NK-92 (cell line): ENCODE measurements around the gene HCN4.
"Not testable (repeated sequence)": the region's sequence is repeated elsewhere in the genome, so short reads cannot be mapped to it uniquely, and the experiment has no call there.

Source experiments
- DNase-seq: peaks from one replicate; lab custom pipeline; 2025; ENCODE audit not compliant: unreplicated experiment; lab: John Stamatoyannopoulos, UW

The HCN4 gene

DNA sequence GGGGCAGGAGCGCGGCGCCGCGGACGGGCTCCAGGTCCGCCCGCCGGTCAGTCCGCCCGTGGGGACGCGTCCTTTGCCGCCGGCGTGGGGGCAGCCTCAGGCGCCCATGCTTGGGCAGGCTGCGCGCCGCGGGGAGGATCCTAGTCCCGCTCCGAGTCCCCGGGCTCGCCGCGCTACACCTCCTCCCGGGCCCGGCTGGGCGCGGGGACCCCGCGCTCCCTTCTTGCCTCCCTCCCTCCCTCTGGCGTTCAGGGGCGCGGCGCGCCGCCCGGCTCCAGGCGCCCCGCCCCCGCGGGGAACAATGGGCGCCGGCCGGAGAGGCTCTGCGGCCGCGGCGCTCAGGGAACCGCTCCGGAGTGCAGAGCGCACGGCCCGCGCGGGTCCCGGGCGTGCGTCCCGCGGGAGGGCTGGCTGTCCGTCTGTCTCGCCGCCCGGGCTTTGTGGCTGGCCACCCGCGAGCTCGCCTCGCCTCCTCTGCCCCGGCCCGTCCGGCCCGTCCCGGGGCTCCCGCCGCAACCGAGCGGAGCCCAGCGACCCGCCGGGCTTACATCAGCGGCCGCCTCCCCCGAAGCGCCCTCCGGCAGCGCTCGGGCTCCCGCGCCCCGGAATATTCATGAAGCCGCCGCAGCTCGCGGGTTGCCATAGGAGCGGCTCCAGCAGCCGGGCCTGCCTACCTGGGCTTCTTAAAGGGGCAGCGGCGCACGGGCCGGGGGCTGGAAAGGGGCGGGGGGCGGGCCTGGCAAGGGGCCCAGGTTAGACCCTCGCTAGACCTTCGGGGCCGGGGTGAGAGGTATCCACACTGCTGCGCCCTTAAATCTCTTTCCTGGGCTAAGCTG lies at the start of gene HCN4:
Gene HCN4 (minus strand): TSS at position 658 of the 836 bp plus-strand sequence. CDS start 688 bp downstream, outside the sequence.
- DNase-seq, result no peak

- no peak for DNase-seq
Observed at GRCh38 chr15:73414876-73415275, 46.1 kb upstream of the HCN4 start.

DNA sequence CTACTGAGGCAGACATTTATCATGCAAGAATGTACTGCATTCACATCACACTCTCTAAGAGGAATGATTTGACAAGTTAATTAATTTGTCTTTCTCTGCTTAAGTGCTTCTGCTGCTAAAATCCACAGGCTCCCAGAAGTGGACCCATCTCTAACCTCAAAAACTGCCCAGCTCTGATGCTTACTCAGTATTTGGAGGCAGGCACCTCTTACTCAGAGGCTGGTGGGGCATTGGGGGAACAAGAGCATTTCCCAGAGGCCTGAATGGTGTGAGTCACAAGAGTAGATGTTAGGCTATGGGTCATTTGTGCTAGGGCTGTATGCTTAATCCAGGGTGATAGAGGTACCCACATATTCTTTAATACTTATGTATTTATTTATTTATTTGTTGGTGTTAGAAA lies 34.4 kb upstream of the HCN4 start:
- no peak for DNase-seq

DNA sequence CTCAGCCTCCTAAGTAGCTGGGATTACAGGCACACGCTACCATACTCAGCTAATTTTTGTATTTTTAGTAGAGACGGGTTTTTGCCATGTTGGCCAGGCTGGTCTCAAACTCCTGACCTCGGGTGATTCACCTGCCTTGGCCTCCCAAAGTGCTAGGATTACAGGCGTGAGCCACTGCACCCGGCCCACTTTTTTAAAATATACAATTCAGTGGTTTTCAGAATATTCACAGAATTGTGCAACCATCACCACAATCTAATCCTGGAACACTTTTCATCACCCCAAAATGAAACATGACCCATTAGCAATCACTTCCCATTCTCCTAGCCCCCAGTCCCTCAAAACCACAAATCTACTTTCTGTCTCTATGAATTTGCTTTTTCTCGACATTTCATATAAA lies 31.5 kb upstream of the HCN4 start:
- not testable (repeated sequence) for DNase-seq

GRCh38 chr15:73398861-73399260 lies 30.1 kb upstream of the HCN4 start:
- DNase-seq, result no peak

DNA sequence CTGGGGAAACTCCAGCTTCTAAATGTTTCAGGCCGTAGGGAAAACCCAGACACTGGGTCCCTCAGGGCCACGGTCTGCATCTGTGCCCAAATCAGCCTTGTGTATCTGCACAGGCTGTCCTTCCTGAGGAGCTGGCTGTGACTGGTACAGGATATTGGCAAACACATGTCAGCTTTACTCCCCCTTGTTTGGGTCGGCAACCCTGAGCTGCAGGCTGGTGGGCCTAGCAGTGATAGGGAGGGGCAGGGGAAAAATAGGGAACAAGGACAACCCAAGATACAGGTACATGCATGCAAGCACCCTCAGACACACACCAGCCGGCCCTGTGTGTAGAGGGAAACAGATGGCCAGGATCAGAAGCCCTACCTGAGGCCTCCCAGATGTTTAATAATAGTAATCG lies 28.7 kb upstream of the HCN4 start:
- DNase-seq, result no peak

- no peak for DNase-seq
Observed at GRCh38 chr15:73395671-73396070, 26.9 kb upstream of the HCN4 start.

DNA sequence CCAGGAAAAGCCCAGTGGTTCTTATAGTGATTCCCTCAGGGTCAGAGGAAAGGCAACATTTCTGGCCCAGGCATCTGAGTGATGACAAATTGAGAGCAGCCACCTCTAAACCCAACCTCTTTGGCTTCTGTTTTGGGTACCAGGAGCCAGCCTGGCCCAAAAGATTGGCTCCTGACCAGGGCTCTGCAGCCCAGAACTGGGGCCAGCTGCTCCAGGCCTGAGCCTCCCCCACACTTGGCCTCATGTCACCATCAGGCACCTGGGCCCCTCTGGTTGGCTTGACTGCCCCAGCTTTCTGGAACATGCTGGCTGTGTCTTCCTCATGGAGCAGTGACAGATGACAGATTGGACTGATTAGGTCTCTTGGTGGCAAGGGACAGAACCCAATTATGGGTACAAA lies 26.0 kb upstream of the HCN4 start:
- no peak for DNase-seq

DNA sequence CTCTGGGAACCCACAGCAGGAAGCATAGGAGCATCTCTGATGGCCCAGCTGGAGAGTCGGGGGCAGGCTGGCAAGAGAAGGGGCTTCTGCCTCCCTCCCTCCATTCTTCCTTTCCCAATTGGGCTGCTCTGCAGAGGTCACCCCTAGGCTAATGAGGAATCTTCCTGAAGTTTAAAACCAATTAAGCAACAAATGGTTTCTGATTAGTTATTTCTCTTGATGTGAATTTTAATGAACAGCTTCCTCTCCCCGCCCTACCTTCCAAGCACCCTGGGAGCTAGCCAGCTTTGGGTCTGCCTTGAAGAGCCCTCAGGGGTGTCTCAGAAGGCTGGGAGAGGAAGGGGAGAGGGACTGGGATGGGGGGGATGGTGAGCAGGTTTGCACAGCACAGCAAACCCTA lies 24.6 kb upstream of the HCN4 start:
- no peak for DNase-seq

GRCh38 chr15:73392025-73392424 lies 23.3 kb upstream of the HCN4 start:
- DNase-seq, result no peak

DNA sequence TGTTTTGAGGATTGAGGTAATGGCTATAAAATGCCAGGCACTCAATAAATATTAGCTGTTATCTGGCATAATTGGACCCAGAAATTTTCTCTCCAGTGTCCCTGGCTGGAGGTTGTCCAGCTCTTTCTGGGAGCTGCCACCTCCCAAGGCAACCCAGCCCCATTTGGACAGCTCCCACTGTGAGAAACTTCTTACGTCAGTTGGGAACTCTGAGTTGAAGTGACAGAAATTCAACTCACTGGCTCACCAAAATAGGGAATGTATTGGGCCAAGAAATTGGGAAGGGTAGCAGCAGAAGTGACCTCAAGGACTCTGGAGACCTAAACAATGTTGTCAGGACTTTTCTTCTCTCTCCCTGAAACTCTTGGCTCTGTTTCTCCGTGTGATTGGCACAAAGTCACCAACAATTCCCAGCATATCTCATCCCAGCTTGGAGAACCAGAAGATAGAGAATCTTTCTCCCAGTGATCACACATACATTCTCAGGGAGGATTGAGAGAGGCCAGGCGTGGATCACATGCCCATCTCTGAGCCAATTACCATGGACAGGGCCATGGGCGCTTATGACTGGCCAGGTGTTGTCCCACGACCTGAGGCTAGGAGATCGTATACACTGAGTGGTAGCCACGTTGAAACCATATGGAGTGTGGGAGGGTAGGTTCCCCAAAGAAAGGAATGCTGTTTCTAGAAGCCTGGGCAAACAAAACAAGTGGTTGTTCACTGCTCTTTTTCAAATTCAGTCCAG lies 22.5 kb upstream of the HCN4 start:
- DNase-seq, result no peak

- DNase-seq, result no peak
Observed at GRCh38 chr15:73389971-73390544, 21.3 kb upstream of the HCN4 start.

- DNase-seq, result no peak
Observed at GRCh38 chr15:73389539-73389938, 20.8 kb upstream of the HCN4 start.

GRCh38 chr15:73388256-73388781 lies 19.6 kb upstream of the HCN4 start:
- DNase-seq, result no peak

DNA sequence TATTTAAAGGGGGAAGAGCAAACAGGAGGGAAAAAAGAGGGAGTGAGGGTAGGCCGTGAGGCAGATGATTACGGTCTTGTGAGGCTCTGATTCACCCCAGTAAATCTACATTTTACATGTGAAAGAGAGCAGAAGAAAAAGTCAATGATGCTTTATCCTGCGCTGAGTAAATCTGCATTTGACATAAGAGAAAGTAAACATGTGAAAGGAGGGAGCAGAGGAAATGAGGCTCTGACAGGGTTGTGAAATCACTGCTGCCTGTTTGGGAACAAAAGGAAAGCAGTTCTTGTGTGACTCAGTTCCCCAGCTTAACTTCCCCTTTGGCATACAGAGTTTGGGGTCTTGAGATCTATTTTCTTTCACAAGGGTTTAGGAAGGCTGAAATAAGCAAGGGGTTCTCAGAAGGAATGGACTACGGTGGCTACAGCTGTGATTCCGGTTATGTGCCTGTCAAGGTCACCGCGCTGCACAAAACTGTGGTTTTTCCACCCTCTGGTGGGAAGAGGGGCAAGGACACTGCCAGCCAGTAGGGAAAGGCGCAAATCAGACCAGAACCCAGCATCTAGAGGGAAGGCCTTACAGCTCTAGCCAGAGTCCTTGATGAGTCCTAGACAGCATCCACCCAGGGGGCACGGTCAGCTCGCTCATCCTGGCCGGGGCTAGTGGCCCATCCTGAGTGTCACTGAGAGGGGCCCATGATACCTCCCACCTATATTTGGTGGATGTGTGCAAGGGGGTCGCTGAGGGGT lies 18.9 kb upstream of the HCN4 start:
- DNase-seq, result no peak

DNA sequence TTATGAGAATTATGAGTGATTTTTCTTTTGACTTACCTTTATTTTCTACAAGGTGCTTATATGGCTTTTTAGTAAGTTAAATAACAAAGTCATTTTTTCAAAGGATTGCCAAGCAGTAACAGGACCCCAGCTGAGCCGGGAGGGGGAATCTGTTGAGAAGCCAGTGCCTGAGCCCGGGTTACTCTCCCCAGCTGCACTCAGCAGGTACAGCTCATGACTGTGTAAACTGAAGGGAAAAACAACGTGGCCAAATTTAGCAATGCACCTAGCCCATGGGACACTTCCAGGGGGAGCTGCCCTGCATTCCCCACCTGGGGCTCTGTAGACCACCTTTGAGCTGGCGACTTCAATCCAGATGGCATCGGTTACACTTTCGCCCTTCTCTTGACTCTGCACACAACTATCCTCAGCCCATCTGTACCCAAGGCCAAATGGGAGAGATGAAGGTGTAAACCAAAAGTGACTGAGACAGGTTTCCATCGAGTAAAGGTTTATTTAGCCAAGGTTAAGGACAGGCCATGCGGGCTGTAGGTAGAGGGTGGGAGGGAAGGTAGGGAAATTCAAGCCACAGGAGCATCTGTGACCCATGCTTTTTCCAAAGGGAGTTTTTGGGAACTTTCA lies 18.2 kb upstream of the HCN4 start:
- no peak for DNase-seq

DNA sequence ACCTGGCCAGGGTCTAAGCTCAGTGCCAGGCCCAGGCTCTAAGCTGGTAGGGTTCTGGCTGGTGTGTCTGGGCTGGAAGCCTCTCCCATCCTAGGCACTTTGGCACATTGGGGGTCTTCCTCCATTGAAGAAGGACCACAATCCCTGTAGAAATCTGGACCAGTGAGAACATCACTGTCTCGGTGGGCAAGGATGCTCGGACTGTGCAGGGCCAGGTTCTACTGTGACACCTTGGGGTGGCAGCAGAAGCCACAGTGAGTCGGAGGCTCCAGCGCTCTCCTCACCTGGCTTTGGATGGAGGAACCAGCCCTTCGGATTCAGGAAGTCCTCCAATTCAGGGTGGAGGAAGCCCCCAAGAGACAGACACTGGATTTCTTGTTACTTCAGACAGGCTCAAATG lies 17.5 kb upstream of the HCN4 start:
- no peak for DNase-seq

DNA sequence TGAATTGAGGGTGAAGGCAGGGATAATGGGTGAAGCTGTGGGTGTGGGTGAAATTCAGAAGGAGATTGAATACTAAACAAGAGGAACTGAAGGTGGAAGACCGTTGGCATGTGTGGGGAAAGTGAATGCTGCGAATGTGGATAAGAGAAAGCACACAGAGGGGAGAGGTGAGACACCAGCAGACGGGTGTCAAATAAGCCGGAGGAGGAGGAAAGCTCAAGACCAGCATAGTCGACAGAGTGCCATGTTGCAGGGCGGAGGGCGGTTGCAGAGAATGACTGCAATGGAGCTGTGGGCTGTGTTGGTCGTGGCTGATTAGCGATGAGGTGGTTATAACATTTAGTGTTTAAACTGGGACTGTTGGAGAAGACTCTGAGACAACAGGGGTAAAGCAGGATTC lies 16.4 kb upstream of the HCN4 start:
- DNase-seq, result no peak

- DNase-seq, result no peak
Observed at GRCh38 chr15:73383310-73384189, 14.8 kb upstream of the HCN4 start.

GRCh38 chr15:73382115-73382514 lies 13.4 kb upstream of the HCN4 start:
- no peak for DNase-seq
